ENCODE measurements around the gene SPECC1.

GRCh38 chr17:20111538-20111937 is 102.4 kb downstream of the SPECC1 start:
- TF ChIP-seq HDAC2 (IDR thresholded peaks at IDR 0.05) (no peak), BHLHE40 (IDR thresholded peaks at IDR 0.05; ENCODE audit: low read length) (no peak), ZBTB40 (IDR thresholded peaks at IDR 0.05) (no peak), ZBTB40 (CRISPR knock-in tag; IDR thresholded peaks at IDR 0.05) (no peak), POLR2A (conservative IDR thresholded peaks at IDR 0.05) (no peak), ADNP (tag; IDR thresholded peaks at IDR 0.05) (no peak), PYGO2 (tag; IDR thresholded peaks at IDR 0.05) (no peak), GTF2F1 (IDR thresholded peaks at IDR 0.05; ENCODE audit: low read depth, low read length) (no peak), CTCF (IDR thresholded peaks at IDR 0.05 in 2 of 3, conservative IDR thresholded peaks at IDR 0.05 in 1 of 3; ENCODE audit: insufficient read depth in 2 of 3, low read depth in 1 of 3, low read length in 3 of 3) (no peak), JUN (IDR thresholded peaks at IDR 0.05; ENCODE audit: borderline replicate concordance, low read depth, low read length) (no peak), JUN (CRISPR knock-in tag; IDR thresholded peaks at IDR 0.05; ENCODE audit: borderline replicate concordance) (no peak), ZNF133 (CRISPR knock-in tag; IDR thresholded peaks at IDR 0.05) (no peak), NR2F6 (CRISPR knock-in tag; IDR thresholded peaks at IDR 0.05) (no peak), ZNF512 (tag; IDR thresholded peaks at IDR 0.05) (no peak), KLF1 (tag; IDR thresholded peaks at IDR 0.05) (no peak), CHAMP1 (IDR thresholded peaks at IDR 0.05) (no peak)
